ENCODE measurements around the gene LSM5. TPM values are rescaled to one million over a fixed set of nuclear protein-coding genes. Genes with fewer than 3 reads are reported as not detected.

The LSM5 gene
- total RNA-seq = 100 to 1,000 TPM; 124 to 132 TPM

GRCh38 chr7:32490127-32490796, at the start of gene LSM5:
TSS of gene LSM5 (minus strand) at chr7:32490380. CDS start at chr7:32490365, 15 bp downstream.
- POLR2A ChIA-PET = no interaction called here

GRCh38 chr7:32539366-32539765, 49.2 kb upstream of the LSM5 start:
- ChIA-PET CTCF (no interaction called here), POLR2A (interaction anchor here (0.5 kb wide), 1 partner anchor 11 kb away, joined by 3 read pairs; no protein-coding TSS in a partner anchor)

More at GRCh38 chr7:32490127-32490796, at the start of gene LSM5:
- CTCF ChIA-PET = no interaction called here

- POLR2A ChIA-PET = no interaction called here
These were observed 47.6 kb upstream of the LSM5 start for GRCh38 chr7:32537760-32538159.

GRCh38 chr7:32536585-32536984, 46.4 kb upstream of the LSM5 start:
- CTCF ChIA-PET = no interaction called here
- POLR2A ChIA-PET = no interaction called here

More at GRCh38 chr7:32537760-32538159, 47.6 kb upstream of the LSM5 start:
- CTCF ChIA-PET = interaction anchor here (0.7 kb wide), 1 partner anchor 263 kb away, joined by 3 read pairs; no protein-coding TSS in a partner anchor

- ChIA-PET CTCF (no interaction called here), POLR2A (no interaction called here)
These were observed 45.8 kb upstream of the LSM5 start for GRCh38 chr7:32536016-32536415.

- ChIA-PET CTCF (no interaction called here), POLR2A (no interaction called here)
These were observed 45.1 kb upstream of the LSM5 start for GRCh38 chr7:32535162-32535702.

GRCh38 chr7:32533276-32534029, 43.3 kb upstream of the LSM5 start:
- CTCF ChIA-PET = interaction anchor here (1.1 kb wide), 1 partner anchor 30 kb away, joined by 3 read pairs; no protein-coding TSS in a partner anchor
- POLR2A ChIA-PET = no interaction called here

GRCh38 chr7:32532716-32533115, 42.5 kb upstream of the LSM5 start:
- CTCF ChIA-PET = interaction anchor here (1.1 kb wide), 1 partner anchor 30 kb away, joined by 3 read pairs; no protein-coding TSS in a partner anchor

GRCh38 chr7:32532086-32532485, 41.9 kb upstream of the LSM5 start:
- POLR2A ChIA-PET = interaction anchor here (0.7 kb wide), 1 partner anchor 41 kb away, joined by 3 read pairs; no protein-coding TSS in a partner anchor

More at GRCh38 chr7:32532716-32533115, 42.5 kb upstream of the LSM5 start:
- POLR2A ChIA-PET = interaction anchor here (0.7 kb wide), 1 partner anchor 41 kb away, joined by 3 read pairs; no protein-coding TSS in a partner anchor

GRCh38 chr7:32531402-32531801, 41.2 kb upstream of the LSM5 start:
- ChIA-PET CTCF (no interaction called here), POLR2A (no interaction called here)

More at GRCh38 chr7:32532086-32532485, 41.9 kb upstream of the LSM5 start:
- CTCF ChIA-PET = interaction anchor here (1.1 kb wide), 1 partner anchor 29 kb away, joined by 3 read pairs; no protein-coding TSS in a partner anchor

- ChIA-PET CTCF (no interaction called here), POLR2A (no interaction called here)
These were observed 35.7 kb upstream of the LSM5 start for GRCh38 chr7:32525839-32526238.

- POLR2A ChIA-PET = no interaction called here
- CTCF ChIA-PET = no interaction called here
These were observed 34.5 kb upstream of the LSM5 start for GRCh38 chr7:32524631-32525030.

GRCh38 chr7:32522746-32523530, 32.8 kb upstream of the LSM5 start:
- CTCF ChIA-PET = no interaction called here
- POLR2A ChIA-PET = no interaction called here

GRCh38 chr7:32519763-32520162, 29.6 kb upstream of the LSM5 start:
- ChIA-PET CTCF (no interaction called here), POLR2A (interaction anchor here (0.6 kb wide), 1 partner anchor 21 kb away, joined by 4 read pairs; no protein-coding TSS in a partner anchor)

- POLR2A ChIA-PET = no interaction called here
- CTCF ChIA-PET = no interaction called here
These were observed 28.5 kb upstream of the LSM5 start for GRCh38 chr7:32518534-32519140.

GRCh38 chr7:32516551-32517100, 26.4 kb upstream of the LSM5 start:
- CTCF ChIA-PET = interaction anchor here (1.0 kb wide), 1 partner anchor 425 kb away, joined by 3 read pairs; no protein-coding TSS in a partner anchor

GRCh38 chr7:32515890-32516550, 25.8 kb upstream of the LSM5 start:
- CTCF ChIA-PET = interaction anchor here (1.0 kb wide), 1 partner anchor 425 kb away, joined by 3 read pairs; no protein-coding TSS in a partner anchor
- POLR2A ChIA-PET = interaction anchor here (0.7 kb wide), 1 partner anchor 13 kb away, joined by 3 read pairs; no protein-coding TSS in a partner anchor

More at GRCh38 chr7:32516551-32517100, 26.4 kb upstream of the LSM5 start:
- POLR2A ChIA-PET = interaction anchor here (0.7 kb wide), 1 partner anchor 14 kb away, joined by 3 read pairs; no protein-coding TSS in a partner anchor

- POLR2A ChIA-PET = no interaction called here
- CTCF ChIA-PET = interaction anchor here (1.5 kb wide), 1 partner anchor 22 kb away, joined by 3 read pairs; no protein-coding TSS in a partner anchor
These were observed 23.0 kb upstream of the LSM5 start for GRCh38 chr7:32513210-32513609.

Measured in activated CD8-positive, alpha-beta memory T cell treated with anti-CD3 and anti-CD28 coated beads for 36 hours (primary cell).